TTC549 (cell line): Measurements from ENCODE around the gene SAT1.

Experiments
- FAIRE-seq: peaks from 2 replicates; lab custom pipeline; 2012; peaks lifted over from hg19 to GRCh38; lab: Jason Lieb, UNC

SAT1 gene

DNA sequence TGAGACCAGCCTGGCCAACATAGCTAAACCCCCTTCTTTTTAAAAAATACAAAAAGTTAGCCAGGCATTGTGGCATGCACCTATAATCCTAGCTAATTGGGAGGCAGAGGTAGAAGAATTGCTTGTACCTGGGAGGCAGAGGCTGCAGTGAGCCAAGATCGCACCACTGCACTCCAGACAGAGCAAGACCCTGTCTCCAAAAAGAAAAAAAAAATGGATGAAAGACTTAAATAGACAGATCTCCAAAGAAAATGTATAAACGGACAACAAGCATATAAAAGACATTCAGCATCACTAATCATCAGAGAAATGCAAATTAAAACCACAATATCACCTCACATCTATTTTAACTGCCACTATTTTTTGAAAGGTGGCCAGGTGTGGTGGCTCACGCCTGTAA lies 6.6 kb upstream of the SAT1 start:
- FAIRE-seq: no peak

DNA sequence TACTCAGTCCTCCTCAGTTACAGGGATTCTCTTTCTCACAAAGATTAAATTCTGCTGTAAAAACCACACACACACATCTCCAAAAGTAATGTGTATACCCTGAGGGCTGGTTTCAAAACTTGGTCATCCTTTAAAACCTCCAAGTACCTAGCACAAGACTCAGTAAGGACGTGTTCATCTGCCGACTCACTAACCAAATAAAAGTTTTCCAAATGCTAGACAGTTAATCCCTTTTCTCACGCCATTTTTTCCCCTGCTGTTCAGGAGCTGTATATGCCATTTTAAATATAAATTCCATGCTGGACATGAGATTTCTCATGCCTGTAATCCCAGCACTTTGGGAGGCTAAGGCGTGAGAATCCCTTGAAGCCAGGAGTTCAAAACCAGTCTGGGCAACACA lies 3.9 kb upstream of the SAT1 start:
- FAIRE-seq: no peak

DNA sequence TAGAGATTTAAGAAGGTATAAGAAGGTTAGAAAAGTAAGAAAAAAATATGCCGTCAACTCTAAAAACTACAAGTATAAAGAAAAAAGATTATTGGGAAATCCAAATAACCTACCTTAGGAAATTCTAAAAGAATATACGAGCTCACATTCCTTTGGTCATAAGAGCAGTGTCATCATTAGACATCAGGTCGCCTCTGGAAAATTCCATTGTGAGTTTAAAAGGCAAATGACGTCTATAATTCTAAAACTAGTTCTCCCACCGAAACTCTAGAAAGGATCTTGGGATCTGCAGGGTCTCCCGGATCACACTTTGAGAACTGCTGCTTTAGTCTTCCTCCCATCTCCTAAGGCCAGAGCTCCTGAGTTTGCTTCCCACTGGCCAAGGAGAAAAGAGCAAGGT lies 518 bp upstream of the SAT1 start:
- no peak for FAIRE-seq

DNA sequence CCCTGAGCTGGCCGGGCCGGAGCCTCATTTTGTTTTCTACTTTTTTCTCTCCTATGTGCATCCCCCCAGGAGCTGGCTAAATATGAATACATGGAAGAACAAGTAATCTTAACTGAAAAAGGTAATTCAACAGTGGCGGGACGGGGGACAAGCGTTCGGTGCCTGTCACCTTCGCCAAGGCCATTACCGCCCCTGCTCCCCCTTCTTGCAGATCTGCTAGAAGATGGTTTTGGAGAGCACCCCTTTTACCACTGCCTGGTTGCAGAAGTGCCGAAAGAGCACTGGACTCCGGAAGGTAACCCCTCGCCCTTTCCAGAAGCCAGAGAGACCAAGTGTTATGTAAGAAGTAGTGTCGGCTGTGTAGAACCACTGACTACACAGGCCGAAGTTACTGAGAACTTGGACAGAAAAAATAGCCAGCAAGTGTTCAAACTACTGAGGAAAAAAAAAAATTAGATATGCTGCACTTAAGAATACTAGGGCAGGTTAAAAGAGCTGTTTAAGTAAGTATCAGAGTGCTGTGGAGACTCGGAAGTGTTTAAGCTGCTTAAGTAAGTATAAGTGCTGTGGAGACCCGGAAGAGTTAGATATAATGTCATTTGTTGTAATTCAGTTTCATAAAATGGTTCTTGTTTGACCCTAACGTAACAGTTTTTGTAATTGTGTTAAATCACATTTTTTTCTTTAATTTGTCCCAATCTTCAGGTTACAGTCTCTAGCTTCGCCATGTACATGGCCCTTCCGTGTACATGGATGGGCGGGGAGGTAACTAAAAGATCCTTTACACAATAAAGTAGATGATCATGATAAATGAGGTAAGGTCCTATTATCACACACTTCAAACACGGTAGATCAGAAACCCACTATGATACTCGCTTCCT lies 856 bp downstream of the SAT1 start:
- no peak for FAIRE-seq

DNA sequence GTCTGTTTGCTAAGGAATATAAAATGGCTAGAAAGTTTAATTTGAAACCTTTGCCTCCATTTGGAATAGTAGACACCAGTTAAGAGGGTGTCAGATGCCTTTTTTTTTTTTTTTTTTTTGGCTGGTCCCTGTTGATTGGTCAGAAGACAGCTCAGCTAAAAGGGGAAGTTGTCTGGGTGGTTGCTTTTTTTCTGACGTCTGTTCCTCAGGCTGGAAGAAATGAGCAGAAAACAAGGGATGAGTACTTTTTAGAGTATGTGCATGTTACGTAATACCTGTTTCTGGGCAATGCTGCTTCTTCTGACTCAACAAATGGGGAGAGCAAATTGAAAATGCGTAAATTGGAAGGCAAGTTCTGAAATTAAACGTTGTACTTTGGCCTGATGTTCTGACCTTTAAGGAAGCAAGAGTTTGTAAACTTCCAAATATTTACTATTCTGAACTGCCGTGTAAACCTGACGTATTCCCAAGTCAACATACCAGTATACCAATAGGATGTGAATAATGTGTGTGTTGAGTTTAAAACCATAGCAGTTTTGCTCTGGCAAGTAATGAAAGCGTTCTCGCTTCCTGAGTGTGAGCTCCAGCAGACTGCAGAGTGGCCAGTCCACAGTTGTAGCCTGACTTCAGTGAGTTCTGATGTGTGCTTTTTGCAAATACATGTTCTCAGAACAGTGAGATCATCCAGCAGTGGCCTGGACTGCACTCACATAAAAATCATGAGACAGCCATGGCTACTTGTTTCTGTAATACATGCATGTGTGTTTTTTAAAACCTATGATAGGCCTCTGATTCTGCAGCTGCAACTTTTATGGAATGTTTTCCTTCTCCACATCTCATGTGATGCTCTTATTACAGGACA lies 1.7 kb downstream of the SAT1 start:
- FAIRE-seq: no peak

DNA sequence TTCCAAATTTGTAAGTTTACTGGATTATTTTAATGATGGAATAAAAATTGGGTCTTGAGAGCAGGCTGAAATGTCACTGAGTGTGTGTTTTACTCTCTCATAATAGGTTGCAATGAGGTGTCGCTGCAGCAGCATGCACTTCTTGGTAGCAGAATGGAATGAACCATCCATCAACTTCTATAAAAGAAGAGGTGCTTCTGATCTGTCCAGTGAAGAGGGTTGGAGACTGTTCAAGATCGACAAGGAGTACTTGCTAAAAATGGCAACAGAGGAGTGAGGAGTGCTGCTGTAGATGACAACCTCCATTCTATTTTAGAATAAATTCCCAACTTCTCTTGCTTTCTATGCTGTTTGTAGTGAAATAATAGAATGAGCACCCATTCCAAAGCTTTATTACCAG lies 2.6 kb downstream of the SAT1 start:
- FAIRE-seq: no peak

DNA sequence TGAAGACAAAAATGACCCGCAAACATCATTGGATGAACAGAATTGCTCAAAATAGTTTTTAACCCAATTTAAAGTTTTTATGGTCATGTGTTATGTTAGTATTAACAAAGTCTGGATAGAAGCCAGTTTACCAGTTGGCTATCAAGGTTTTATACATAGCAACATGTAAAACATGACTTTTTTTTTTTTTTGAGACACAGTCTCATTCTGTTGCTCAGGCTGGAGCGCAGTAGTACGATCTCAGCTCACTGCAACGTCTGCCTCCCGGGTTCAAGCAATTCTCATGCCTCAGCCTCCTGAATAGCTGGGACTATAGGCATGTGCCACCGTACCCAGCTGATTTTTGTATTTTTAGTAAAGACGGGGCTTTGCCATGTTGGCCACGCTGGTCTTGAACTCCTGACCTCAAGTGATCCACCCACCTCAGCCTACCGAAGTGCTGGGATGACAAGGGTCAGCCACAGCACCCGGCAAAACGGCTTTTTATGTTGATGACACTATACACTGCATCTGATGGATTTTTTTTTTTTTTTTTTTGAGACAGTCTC lies 3.4 kb downstream of the SAT1 start:
- FAIRE-seq: no peak

DNA sequence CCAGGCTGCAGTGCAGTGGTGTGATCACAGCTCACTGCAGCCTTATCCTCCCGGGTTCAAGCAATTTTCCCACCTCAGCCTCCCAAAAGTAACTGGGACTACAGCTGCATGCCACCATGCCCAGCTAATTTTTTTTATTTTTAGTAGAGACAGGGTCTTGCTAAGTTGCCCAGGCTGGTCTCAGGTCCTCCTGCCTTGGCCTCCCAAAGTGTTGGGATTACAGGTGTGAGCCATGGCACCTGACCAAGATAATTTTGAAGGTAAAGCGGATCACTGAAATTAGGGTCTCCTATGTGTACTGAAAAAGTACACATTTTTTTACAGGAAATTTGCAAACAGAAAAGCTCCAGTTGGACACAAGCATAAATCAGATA lies 4.8 kb downstream of the SAT1 start:
- FAIRE-seq: no peak

DNA sequence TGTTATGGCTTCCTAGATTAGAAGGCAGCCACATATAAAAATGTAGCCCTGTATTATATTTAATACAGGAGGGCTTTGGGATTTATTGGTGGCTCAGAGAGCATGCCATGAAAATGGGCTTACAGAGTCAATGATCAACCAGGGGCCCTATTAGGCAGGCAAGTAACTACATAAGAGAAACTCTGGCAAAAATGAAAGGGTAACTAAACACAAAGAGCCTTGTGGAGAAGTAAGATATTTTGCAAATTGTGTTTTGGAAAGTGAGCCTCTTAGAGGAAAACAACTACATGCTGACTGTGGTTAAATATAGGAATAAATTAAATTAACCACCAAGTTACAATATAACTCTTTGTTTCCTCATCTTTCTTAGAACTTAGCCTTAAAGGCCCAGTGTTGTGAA lies 5.5 kb downstream of the SAT1 start:
- no peak for FAIRE-seq

DNA sequence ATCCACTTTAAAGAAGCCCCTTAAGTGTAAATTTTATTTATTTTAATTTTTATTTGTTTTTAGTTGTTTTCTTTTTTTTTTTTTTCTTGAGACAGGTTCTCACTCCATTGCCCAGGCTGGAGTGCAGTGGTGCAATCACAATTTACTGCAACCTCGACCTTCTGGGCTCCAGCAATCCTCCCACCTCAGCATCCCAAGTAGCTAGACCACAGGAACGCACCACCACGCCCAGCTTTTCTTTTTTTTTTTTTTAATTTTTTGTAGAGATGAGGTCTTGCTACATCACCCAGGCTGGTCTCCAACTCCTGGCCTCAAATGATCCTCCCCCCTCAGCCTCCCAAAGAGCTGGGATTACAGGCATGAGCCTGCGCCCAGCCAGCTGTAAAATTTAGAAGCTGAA lies 6.0 kb downstream of the SAT1 start:
- FAIRE-seq: no peak

DNA sequence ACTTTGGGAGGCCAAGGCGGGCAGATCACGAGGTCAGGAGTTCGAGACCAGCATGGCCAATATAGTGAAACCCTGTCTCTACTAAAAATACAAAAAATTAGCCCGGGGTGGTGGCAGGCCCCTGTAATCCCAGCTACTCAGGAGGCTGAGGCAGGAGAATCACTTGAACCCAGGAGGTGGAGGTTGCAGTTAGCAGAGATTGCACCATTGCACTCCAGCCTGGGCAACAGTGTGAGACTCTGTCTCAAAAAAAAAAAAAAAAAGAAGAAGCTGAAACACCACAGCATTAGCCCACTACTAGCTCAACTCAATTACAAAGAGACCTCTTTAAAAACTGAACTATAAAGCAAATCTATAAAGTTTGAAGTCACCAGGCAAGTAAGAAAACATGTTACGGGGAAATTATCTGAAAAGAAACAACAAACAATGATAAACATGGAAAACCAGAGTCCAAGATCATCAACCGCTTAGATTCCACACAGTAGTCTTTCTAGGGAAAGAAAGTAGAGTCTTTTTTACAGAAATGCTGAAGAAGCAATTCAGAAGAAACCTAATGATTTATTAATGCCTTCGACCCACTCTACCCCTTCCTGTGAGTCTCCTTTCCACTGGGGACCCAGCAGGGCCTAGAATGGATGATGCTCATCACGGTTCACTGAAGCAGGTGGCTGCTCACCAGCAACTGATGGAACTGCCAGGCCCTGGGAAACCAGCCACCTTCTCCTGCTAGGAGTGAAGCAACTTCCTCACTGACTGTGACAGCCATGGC lies 6.6 kb downstream of the SAT1 start:
- FAIRE-seq: no peak

DNA sequence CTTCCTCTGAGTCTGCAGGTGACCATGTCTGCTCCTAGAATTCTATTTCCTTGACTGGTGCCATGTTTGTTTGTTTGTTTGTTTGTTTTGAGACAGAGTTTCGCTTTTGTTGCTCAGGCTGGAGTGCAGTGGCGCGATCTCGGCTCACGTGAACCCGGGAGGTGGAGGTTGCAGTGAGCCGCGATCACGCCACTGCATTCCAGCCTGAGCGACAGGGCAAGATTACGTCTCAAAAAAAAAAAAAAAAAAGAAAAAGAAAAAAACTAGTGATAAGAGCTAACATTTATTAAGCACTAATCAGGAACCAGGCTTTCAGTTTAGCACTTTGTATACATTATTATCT lies 7.2 kb downstream of the SAT1 start:
- FAIRE-seq: no peak

DNA sequence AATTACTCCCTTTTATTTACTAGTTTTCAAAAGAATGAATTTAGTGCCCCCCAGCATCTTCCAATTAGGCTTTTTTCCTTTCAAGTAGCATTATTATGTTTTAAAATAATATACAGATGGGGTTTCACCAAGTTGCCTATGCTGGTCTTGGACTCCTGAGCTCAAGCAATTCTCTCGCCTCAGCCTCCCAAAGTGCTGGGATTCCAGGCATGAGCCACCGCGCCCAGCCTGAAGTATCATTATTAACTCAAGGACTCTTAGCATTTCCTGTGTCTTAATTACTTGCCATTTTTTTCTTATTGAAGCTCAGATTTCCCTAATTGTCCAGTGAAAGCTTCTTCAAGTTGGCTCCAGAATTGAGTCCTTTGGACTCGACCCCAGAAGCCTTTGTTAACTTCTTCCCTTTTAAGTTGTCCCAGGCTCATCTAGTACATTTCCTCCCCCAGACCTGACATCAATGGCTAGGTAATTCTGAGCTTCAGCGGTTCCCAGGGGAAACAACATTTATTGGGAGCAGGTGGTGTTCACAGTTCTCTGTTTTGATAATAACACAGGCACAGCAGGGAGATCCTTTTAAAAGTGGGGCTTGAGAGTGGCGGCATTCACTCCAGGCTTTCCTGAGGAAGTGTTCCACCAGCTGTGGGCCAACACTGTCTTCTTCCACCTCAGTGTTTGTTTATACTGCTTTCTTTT lies 10.0 kb downstream of the SAT1 start:
- no peak for FAIRE-seq

DNA sequence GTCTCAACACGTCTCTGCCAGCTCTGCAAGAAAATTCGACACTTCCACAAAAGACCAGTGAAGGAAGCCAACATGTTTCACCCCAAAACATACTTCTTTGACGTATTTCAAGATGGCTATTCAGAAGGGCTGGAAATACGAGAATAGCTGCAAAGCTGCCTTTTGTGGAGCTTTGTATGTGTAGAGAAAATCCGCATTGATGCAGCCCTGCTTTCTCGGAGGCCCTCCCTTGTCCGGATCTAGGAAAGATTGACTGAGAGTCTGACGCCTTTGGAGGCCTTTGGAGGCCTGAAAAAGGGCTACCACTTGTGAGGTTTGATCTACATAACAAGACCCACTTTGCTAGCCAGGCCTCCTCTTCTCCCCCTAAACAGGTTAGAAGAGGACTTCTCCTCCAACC lies 12.2 kb downstream of the SAT1 start:
- no peak for FAIRE-seq

DNA sequence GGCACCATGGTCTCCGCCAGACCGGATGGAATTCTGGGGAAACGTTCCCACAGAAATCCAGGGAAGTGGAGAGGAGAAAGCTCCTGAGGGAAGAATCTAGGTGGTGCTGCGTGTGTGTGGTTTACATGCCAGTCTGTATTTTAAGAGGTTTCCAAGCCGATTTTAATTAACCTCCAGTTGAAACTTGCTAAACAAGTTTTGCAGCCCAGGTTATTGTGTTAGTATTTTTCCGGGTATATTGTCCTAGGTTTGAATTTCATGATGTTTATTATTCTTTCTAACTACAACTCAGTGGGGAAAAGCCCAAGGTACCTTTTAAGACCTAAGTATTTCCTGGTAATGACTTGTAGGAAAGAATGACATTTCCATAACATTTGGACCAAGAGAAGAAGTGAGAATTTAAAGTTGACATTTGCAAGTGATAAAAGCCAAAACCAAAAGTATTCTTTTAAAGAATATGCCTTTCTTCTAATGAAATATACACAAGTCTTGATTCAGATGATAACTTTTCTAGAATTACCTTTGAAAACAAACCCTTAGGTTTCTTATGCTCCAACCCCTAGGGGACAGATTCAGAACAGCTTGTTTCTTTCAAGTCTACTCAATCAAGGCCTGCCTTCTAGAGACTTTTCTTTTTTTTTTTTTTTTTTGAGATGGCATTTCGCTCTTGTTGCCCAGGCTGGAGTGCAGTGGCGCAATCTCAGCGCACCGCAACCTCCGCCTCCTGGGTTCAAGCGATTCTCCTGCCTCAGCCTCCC lies 14.6 kb downstream of the SAT1 start:
- FAIRE-seq: no peak

DNA sequence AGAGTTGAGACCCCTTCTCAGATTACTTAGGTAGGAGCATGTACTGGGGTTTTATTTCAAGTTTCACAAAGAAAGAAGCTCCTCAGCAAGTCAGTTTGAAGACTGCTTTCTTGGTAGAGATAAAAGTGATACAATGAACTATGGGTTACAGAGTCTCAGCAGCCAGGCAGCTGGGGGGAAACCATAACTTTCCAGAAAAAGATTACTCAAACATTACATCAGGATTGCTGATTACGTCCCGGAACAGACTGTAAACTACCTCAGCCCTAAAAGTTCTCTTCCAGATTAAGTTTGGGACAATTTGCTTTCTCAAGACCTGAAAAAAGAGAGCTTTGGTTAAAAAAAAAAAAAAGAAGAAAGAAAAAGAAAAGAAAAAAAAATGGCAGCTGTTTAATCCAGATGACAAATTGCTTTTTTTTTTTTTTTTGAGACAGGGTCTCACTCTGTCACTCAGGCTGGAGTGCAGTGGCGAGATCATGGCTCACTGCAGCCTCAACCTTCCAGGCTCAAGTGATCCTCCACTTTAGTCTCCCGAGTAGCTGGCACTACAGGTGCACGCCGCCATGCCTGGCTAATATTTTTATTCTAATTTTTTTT lies 16.6 kb downstream of the SAT1 start:
- FAIRE-seq: no peak

DNA sequence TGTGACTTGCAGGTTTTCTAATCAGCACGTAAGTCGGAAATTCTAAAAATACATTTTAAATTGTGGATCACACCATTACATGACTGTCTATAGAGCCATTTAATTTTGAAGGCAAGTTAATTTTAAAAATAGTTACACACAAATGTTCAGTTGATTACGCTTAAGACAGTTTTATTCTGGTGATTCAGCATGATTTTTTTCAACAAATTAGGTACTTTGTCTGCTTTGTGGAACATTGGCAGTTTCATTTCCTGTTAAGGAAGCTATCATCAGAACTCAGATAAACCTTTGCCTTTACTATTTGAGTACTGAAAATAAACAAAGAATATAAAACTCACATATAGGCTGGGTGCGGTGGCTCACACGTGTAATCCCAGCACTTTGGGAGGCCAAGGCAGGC lies 19.5 kb downstream of the SAT1 start:
- FAIRE-seq: no peak

DNA sequence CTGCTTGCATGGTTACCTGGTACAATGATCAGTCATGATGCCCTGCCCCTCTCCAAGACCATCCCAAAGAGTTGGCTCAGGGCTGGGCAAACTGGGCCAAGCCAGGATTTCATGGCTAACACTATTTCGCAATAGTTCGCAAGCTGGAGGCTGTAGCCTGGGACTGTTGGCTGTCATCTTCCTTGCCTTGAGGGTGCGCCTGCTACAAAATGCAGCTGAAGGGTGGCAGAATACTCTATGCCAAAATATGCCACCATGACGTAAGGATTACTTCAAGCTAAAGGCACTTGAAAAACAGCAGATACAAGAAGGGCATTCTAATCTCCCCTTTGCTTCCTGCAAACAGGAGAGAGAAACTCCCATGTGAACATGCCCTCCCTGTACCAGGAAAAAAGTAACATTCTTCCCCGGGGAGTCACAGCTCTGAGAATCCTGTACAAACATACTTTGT lies 21.0 kb downstream of the SAT1 start:
- no peak for FAIRE-seq

DNA sequence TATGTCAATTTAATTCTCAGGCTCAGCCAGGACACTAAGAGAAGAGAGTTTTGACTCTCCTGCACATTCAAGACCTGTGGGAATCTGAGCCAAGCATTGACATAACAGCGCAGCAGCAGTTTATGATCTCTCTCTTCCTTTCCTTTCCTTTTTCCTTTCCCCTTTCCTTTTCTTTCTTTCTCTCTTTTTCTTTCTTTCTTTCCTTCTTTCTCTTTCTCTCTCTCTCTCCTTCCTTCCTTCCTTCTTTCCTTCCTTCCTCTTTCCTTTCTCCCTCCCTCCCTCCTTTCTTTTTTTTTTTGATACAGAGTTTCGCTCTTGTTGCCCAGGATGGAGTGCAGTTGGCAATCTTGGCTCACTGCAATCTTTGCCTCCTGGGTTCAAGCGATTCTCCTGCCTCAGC lies 21.6 kb downstream of the SAT1 start:
- no peak for FAIRE-seq

DNA sequence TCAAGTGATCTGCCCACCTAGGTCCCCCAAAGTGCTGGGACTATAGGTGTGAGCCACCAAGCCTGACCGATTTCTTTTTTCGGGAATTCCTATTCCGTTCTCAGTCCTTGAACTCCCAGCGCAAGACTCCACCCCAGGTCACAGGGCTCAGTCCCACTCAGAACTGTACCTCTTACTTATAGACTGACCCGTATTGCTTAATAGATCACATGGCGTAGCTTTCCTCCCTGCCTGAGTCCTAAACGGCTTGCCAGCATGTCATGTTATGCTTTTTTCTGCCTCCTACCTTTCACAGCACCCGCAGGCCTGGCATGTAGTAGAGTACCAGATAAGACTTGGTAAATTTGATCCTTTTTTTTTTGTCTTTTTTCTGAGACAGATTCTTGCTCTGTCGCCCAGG lies 22.4 kb downstream of the SAT1 start:
- FAIRE-seq: no peak

DNA sequence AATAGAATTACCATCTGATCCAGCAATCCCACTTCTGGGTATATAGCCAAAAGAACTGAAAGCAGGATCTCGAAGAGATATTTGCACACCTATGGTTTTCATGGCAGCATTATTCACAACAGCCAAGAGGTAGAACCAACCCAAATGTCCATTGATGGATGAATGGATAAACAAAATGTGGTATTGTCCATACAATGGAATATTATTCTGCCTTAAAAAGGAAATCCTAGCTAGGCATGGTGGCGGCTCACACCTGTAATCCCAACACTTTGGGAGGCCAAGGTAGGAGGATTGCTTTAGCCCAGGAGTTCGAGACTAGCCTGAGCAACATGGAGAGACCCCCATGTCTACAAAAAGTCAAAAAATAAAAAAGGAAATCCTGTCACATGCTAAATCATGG lies 27.3 kb downstream of the SAT1 start:
- FAIRE-seq: no peak
